GM12891 (cell line): ENCODE measurements around the gene GYG1.

Experiments used
- POLR2A ChIP-seq: IDR thresholded peaks from 2 replicates; pipeline ENCODE4 v1.6.1; 2011; ENCODE audit warnings: low read depth, low read length, control low read depth
- POLR2AphosphoS5 ChIP-seq: IDR thresholded peaks from 2 replicates; pipeline ENCODE4 v1.6.1; 2011; ENCODE audit warnings: low read depth, low read length, control low read depth

GRCh38 chr3:148953094-148953493 is 38.2 kb upstream of the GYG1 start:
- TF ChIP-seq POLR2AphosphoS5 (no peak), POLR2A (no peak)
